Breast epithelium (tissue), 4 donors: ENCODE data around the gene RERE. TPM values are rescaled to one million over a fixed set of nuclear protein-coding genes. Genes with fewer than 3 reads are reported as not detected.

Source experiments
- DNase-seq, 2 donors: peaks; one replicate each; pipeline ENCODE4 v3.0.0-alpha.2; 2019; ENCODE audit warnings: low spot score in 2 of 2
- H3K27ac ChIP-seq, 2 donors: fragments of 200-600 bp; sonication (generic) in 1 of 2; one replicate each; pipeline ENCODE4 v1.5.1; 2016 to 2019; ENCODE audit warnings: mild to moderate bottlenecking in 1 of 2
- H3K27me3 ChIP-seq, 2 donors: fragments of 200-600 bp; sonication (generic) in 1 of 2; one replicate each; pipeline versions ENCODE4 v1.5.1 to v1.6.0; 2017 to 2019; ENCODE audit warnings: control low read depth in 1 of 2, mild to moderate bottlenecking in 1 of 2
- H3K36me3 ChIP-seq: fragments of 200-600 bp; one replicate; pipeline ENCODE4 v1.5.1; 2019
- H3K4me1 ChIP-seq, 2 donors: fragments of 200-600 bp; sonication (generic); one replicate each; pipeline ENCODE4 v1.5.1; 2016 to 2019; ENCODE audit warnings: control low read depth in 1 of 2
- H3K4me3 ChIP-seq, 3 donors: fragments of 200-600 bp; sonication (generic); 1 replicate in 2 of 3; 2 replicates in 1 of 3; pipeline ENCODE4 v1.5.1; 2016 to 2019; ENCODE audit warnings: mild to moderate bottlenecking in 3 of 3, moderate library complexity in 2 of 3
- H3K9me3 ChIP-seq, 2 donors: fragments of 200-600 bp; sonication (generic) in 1 of 2; one replicate each; pipeline ENCODE4 v1.5.1; 2016 to 2019; ENCODE audit warnings: control low read depth in 1 of 2
- CTCF ChIP-seq, 3 donors: fragments of 450-650 bp; IDR thresholded peaks; one replicate each; pipeline ENCODE4 v1.5.1; 2016 to 2017; ENCODE audit warnings: antibody characterized with exemption in 3 of 3, mild to moderate bottlenecking in 3 of 3, moderate library complexity in 3 of 3
- POLR2A ChIP-seq: fragments of 450-650 bp; IDR thresholded peaks from one replicate; pipeline ENCODE4 v1.6.1; 2016; ENCODE audit warnings: antibody characterized with exemption, mild to moderate bottlenecking, moderate library complexity
- POLR2AphosphoS5 ChIP-seq, 3 donors: sonication (generic); formaldehyde crosslinking; IDR thresholded peaks; one replicate each; pipeline ENCODE4 v1.6.1; 2017; ENCODE audit warnings: antibody characterized with exemption in 3 of 3
- intact Hi-C: fragments of 100-400 bp; cut with DNase I; formaldehyde crosslinking; loops from one replicate; pipeline ENCODE4 v1.15.1; 2023; ENCODE audit warnings: low total_unique reads
- total RNA-seq, 3 donors: library from RNA; depleted of rRNA; stranded (reverse); fragments of >200 nt; gene quantifications; one replicate each; pipeline ENCODE4 v1.1.0, GENCODE V29; 2016

RERE gene
- total RNA-seq, 3 donors from 2014 or later, result 65.8 to 166 (median 123) TPM

GRCh38 chr1:8640950-8641349, 176.5 kb downstream of the RERE start:
- Histone ChIP-seq H3K9me3 (no peaks in the 10 kb centered on the region), H3K4me3 (no peak overlapping the region), H3K27ac (no peak overlapping the region), H3K36me3 (no peaks in the 10 kb centered on the region), H3K4me1 (no peaks in the 10 kb centered on the region), H3K27me3 (no peaks in the 10 kb centered on the region)
- DNase-seq, result no peak
- intact Hi-C loops, result no loop called here
- TF ChIP-seq CTCF (IDR thresholded peaks at IDR 0.05) (no peak), POLR2AphosphoS5 (IDR thresholded peaks at IDR 0.05) (no peak), POLR2A (no peak)

GRCh38 chr1:8639148-8639547, 178.3 kb downstream of the RERE start:
- no peak for DNase-seq
- Histone ChIP-seq H3K27ac (no peak overlapping the region), H3K4me1 (no peaks in the 10 kb centered on the region), H3K4me3 (no peak overlapping the region), H3K36me3 (no peaks in the 10 kb centered on the region), H3K27me3 (no peaks in the 10 kb centered on the region), H3K9me3 (no peaks in the 10 kb centered on the region)
- intact Hi-C loops, result no loop called here
- TF ChIP-seq POLR2A (no peak), CTCF (IDR thresholded peaks at IDR 0.05) (no peak), POLR2AphosphoS5 (IDR thresholded peaks at IDR 0.05) (no peak)

- TF ChIP-seq CTCF (IDR thresholded peaks at IDR 0.05), result no peak
- TF ChIP-seq POLR2AphosphoS5 (IDR thresholded peaks at IDR 0.05), result no peak
- TF ChIP-seq POLR2A, result no peak
- Histone ChIP-seq H3K9me3 (no peaks in the 10 kb centered on the region), H3K4me3 (no peak overlapping the region), H3K27ac (no peak overlapping the region), H3K36me3 (no peaks in the 10 kb centered on the region), H3K27me3 (no peaks in the 10 kb centered on the region), H3K4me1 (no peaks in the 10 kb centered on the region)
- DNase-seq, result no peak
- intact Hi-C loops, result no loop called here
Measured at GRCh38 chr1:8633741-8634501, 183.5 kb downstream of the RERE start.

- TF ChIP-seq POLR2AphosphoS5 (IDR thresholded peaks at IDR 0.05) (no peak), POLR2A (no peak), CTCF (IDR thresholded peaks at IDR 0.05) (no peak)
- no peaks in the 10 kb centered on the region for H3K4me1 ChIP-seq
- H3K27me3 ChIP-seq, result no peaks in the 10 kb centered on the region
- no peak for DNase-seq
- no peak overlapping the region for H3K4me3 ChIP-seq
- intact Hi-C loops, result no loop called here
- no peak overlapping the region for H3K27ac ChIP-seq
- no peaks in the 10 kb centered on the region for H3K36me3 ChIP-seq
- no peaks in the 10 kb centered on the region for H3K9me3 ChIP-seq
Measured at GRCh38 chr1:8632102-8632501, 185.3 kb downstream of the RERE start.

- intact Hi-C loops, result no loop called here
- Histone ChIP-seq H3K27me3 (no peaks in the 10 kb centered on the region), H3K27ac (no peak overlapping the region), H3K9me3 (no peaks in the 10 kb centered on the region), H3K4me1 (no peaks in the 10 kb centered on the region), H3K4me3 (no peak overlapping the region), H3K36me3 (no peaks in the 10 kb centered on the region)
- TF ChIP-seq POLR2AphosphoS5 (IDR thresholded peaks at IDR 0.05), result no peak
- no peak for TF ChIP-seq POLR2A
- TF ChIP-seq CTCF (IDR thresholded peaks at IDR 0.05), result no peak
- no peak for DNase-seq
Measured at GRCh38 chr1:8631163-8631562, 186.3 kb downstream of the RERE start.
